Neutrophil (primary cell): Measurements from ENCODE around the gene PBX3.

Experiments
- H3K27ac ChIP-seq: fragments of 200-600 bp; sonication (generic); 2 replicates; pipeline ENCODE4 v1.5.1; 2016; ENCODE audit warnings: mild to moderate bottlenecking, moderate library complexity
- H3K27me3 ChIP-seq: fragments of 200-600 bp; sonication (generic); 2 replicates; pipeline ENCODE4 v1.6.0; 2016; ENCODE audit warnings: mild to moderate bottlenecking
- H3K36me3 ChIP-seq: fragments of 200-600 bp; sonication (generic); 2 replicates; pipeline ENCODE4 v1.5.1; 2017
- H3K4me1 ChIP-seq, 2 experiments: fragments of 200-600 bp in 1 of 2; sonication (generic) in 1 of 2; 1 replicate in 1 of 2; 2 replicates in 1 of 2; pipeline versions ENCODE4 v1.5.1 to v1.6.1; 2013 to 2016; ENCODE audit warnings: low read depth in 1 of 2, low read length in 1 of 2, mild to moderate bottlenecking in 1 of 2, moderate library complexity in 1 of 2; ENCODE audit not compliant: control insufficient read depth in 1 of 2, insufficient read depth in 1 of 2
- H3K4me3 ChIP-seq, 2 experiments: fragments of 200-600 bp in 1 of 2; sonication (generic) in 1 of 2; 1 replicate in 1 of 2; 2 replicates in 1 of 2; pipeline ENCODE4 v1.5.1; 2013 to 2016; ENCODE audit warnings: low read depth in 1 of 2, low read length in 1 of 2, mild to moderate bottlenecking in 1 of 2, moderate library complexity in 1 of 2
- H3K9me3 ChIP-seq: fragments of 200-600 bp; sonication (generic); 2 replicates; pipeline ENCODE4 v1.5.1; 2016
- TF ChIP-seq, protein P1 (sequence below): fragments of 200-600 bp; sonication (generic); IDR thresholded peaks from 2 replicates; pipeline ENCODE4 v1.5.1; 2016; ENCODE audit warnings: antibody characterized with exemption

PBX3 gene

DNA sequence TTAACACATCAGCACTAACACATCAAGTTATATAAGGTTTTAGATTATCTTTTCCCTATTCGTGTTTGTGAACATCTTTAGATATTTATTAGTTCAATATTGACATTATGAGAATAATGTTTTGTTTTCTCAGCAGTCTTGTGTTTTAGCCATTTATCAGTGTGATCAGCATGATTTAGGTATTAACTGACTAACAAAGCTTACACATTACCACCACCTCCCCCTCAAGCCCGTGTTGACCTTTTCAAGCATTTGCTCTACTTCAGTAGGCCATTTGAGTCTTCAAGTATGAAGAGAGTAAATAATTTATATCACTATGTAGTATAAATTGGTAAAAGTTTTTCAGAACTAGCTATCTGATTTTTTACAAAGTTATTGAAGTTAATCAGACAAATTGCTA lies 6.9 kb downstream of the PBX3 start:
- no peaks in the 10 kb centered on the region for H3K36me3 ChIP-seq
- no peak overlapping the region for H3K4me3 ChIP-seq
- H3K4me1 ChIP-seq = peaks cover 5 to 6% of the 10 kb centered on the region in 2 experiments
- TF ChIP-seq, protein P1, sequence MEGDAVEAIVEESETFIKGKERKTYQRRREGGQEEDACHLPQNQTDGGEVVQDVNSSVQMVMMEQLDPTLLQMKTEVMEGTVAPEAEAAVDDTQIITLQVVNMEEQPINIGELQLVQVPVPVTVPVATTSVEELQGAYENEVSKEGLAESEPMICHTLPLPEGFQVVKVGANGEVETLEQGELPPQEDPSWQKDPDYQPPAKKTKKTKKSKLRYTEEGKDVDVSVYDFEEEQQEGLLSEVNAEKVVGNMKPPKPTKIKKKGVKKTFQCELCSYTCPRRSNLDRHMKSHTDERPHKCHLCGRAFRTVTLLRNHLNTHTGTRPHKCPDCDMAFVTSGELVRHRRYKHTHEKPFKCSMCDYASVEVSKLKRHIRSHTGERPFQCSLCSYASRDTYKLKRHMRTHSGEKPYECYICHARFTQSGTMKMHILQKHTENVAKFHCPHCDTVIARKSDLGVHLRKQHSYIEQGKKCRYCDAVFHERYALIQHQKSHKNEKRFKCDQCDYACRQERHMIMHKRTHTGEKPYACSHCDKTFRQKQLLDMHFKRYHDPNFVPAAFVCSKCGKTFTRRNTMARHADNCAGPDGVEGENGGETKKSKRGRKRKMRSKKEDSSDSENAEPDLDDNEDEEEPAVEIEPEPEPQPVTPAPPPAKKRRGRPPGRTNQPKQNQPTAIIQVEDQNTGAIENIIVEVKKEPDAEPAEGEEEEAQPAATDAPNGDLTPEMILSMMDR = no peak
- no peak overlapping the region for H3K27ac ChIP-seq
- no peaks in the 10 kb centered on the region for H3K27me3 ChIP-seq
- no peaks in the 10 kb centered on the region for H3K9me3 ChIP-seq

DNA sequence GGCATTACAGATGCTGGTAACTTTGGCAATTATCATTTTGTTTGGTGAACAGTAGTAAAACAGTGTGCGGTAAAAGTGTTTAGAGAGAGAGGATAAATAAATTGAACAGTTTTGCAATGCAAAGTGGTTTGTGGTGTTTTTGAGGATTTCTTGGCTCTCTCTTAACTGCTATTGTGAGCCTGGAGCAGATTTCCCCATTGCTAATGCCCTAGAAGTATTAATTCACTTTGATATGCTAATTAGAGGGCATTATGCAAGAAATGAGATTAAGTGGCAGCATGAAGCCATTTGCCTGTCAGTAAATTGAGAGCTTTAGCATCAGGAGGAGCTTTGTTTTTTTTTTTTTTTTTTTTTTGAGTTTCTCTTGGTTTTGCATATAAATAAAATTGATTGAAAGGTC lies 8.2 kb downstream of the PBX3 start:
- TF ChIP-seq, protein P1 = no peak

DNA sequence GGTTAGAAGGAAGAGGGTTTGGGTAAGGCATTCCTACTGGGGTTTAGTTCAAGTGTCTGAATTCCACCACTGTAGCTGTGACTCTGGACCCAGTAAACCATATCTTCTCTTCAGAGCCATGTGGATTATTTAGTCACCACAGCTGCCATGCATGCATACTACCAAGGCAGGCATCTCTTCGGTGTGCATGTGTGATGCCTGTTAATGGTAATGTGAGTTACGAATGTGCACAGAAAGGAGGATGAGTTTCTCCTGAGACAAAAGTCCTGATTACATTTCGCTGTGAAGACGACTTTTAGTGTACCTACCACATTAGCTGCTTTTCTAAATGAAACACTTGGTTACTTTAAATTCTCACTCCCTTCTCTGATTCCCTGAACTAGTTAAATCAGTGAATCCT lies 9.3 kb downstream of the PBX3 start:
- H3K27me3 ChIP-seq = no peaks in the 10 kb centered on the region
- TF ChIP-seq, protein P1 = no peak
- no peak overlapping the region for H3K4me3 ChIP-seq
- no peak overlapping the region for H3K27ac ChIP-seq
- H3K4me1 ChIP-seq = peaks cover 19 to 23% of the 10 kb centered on the region in 2 experiments
- no peaks in the 10 kb centered on the region for H3K9me3 ChIP-seq
- H3K36me3 ChIP-seq = no peaks in the 10 kb centered on the region

More for the DNA sequence above, 8.2 kb downstream of the PBX3 start:
- H3K36me3 ChIP-seq = no peaks in the 10 kb centered on the region
- no peaks in the 10 kb centered on the region for H3K9me3 ChIP-seq
- no peak overlapping the region for H3K4me3 ChIP-seq
- no peaks in the 10 kb centered on the region for H3K27me3 ChIP-seq
- peaks cover 16 to 17% of the 10 kb centered on the region in 2 experiments for H3K4me1 ChIP-seq
- no peak overlapping the region for H3K27ac ChIP-seq

DNA sequence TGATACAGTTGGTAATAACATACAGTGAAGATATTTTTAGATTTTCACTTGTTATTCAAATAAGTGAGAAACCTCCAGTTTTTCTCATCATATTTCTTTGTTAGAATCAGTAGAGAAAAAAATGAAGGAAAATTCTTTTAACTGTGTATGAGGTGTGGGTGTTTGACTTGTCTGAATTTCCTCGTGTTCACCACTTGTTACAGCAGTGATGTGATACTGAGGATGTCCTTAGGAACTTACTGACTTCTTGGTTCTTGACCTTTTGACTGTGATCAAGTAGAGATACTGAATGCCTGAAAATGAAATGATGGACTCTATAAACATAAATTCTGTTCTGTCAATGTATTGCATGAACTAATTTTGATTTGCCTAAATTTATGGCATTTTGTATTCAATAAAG lies 10.7 kb downstream of the PBX3 start:
- TF ChIP-seq, protein P1 = no peak
- Histone ChIP-seq H3K36me3 (no peaks in the 10 kb centered on the region), H3K27ac (no peak overlapping the region)

DNA sequence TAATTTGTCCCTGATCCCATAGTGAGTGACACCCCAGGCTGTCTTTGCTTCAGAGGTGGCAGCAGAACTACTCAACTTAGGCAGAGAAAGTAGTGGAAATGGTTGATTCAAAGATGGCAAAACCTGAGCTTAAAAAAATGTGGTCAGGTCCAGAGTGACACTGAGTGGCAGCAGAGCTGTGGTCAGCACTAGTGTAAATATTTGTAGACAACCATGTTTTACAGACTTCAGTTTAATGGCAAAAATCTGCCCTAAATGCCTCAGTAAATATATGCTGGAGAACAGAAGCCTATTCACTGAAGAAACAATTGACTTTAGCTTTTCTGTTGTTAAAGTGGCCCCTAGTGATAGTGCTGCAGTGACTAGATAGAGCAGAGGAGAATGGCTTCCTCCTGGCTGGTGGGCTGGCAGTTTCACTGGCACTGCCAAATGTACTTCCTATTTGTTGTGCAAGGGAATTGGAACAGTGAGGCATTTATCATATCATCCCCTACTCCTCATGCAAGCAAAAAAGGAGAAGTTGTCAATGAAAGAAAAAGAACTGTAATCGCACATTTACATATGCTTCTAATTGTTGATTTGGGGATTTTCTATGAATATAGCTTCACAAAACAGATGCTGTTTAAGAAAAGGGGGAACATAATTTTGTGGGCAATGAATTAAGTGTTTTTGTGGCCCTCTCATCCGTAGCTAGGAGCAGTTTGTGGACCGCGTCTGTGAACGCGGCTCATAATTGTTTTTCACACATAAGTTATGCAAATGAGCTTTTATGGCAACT lies 12.0 kb downstream of the PBX3 start:
- Histone ChIP-seq H3K27me3 (no peaks in the 10 kb centered on the region), H3K9me3 (no peaks in the 10 kb centered on the region), H3K4me3 (peak overlapping the region; percentile 42 to 51), H3K27ac (peak overlapping the region; percentile 74), H3K4me1 (peaks cover 19 to 41% of the 10 kb centered on the region in 2 experiments), H3K36me3 (no peaks in the 10 kb centered on the region)
- TF ChIP-seq, protein P1 = no peak

More for the DNA sequence above, 10.7 kb downstream of the PBX3 start:
- Histone ChIP-seq H3K4me1 (peaks cover 19 to 29% of the 10 kb centered on the region in 2 experiments), H3K27me3 (no peaks in the 10 kb centered on the region), H3K9me3 (no peaks in the 10 kb centered on the region), H3K4me3 (no peak overlapping the region)
